ENCODE results near the gene PPARA. TPM values are rescaled to one million over a fixed set of nuclear protein-coding genes. Genes with fewer than 3 reads are reported as not detected.

PPARA gene
- total and polyA plus RNA-seq, 2 donors (not counting 3 experiments of a cell fraction or from before 2014, with no cell fraction given): 3.1 to 10.7 TPM

- TF ChIP-seq MYC (IDR thresholded peaks at IDR 0.05; ENCODE audit: low read depth, low read length): no peak
- no peak for TF ChIP-seq GATA2 (IDR thresholded peaks at IDR 0.05; ENCODE audit: insufficient read depth, insufficient read length, low read depth, low read length)
- no peak for TF ChIP-seq EZH2 (IDR thresholded peaks at IDR 0.05; ENCODE audit: borderline replicate concordance, low read depth, low read length, severe bottlenecking)
- TF ChIP-seq POLR2AphosphoS5 (IDR thresholded peaks at IDR 0.05; ENCODE audit: insufficient read depth, low read depth, low read length): no peak
- TF ChIP-seq MAX (IDR thresholded peaks at IDR 0.05; ENCODE audit: insufficient read depth, insufficient read length): no peak
- no peak for TF ChIP-seq POLR2A (IDR thresholded peaks at IDR 0.05; ENCODE audit: low read depth, low read length)
- TF ChIP-seq JUN (IDR thresholded peaks at IDR 0.05; ENCODE audit: borderline replicate concordance, insufficient read depth, insufficient read length, low read depth): no peak
- TF ChIP-seq FOS (IDR thresholded peaks at IDR 0.05; ENCODE audit: borderline replicate concordance, insufficient read depth, low read length): no peak
- TF ChIP-seq CTCF (IDR thresholded peaks at IDR 0.05; ENCODE audit: extremely low read depth in 1 of 2, insufficient read depth in 1 of 2, low read depth in 1 of 2, low read length in 2 of 2): no peak
- POLR2A ChIA-PET: interaction anchor here (0.8 kb wide), 1 partner anchor 150 kb away, joined by 3 read pairs; no protein-coding TSS in a partner anchor
- Histone ChIP-seq H3K36me3 (ENCODE audit: control insufficient read depth in 2 of 2, extremely low read depth in 1 of 2, insufficient read depth in 2 of 2, low read length in 2 of 2) (no peaks in the 10 kb centered on the region), H3K4me3 (replicated peaks in 1 of 3; ENCODE audit: insufficient read depth in 1 of 3, low read depth in 1 of 3, low read length in 3 of 3) (no peak overlapping the region), H3K27ac (ENCODE audit: insufficient read depth, low read depth, low read length) (no peak overlapping the region), H3K9me3 (replicated peaks; ENCODE audit: control insufficient read depth, insufficient read depth, low read length) (no peaks in the 10 kb centered on the region), H3K9me1 (replicated peaks; ENCODE audit: control insufficient read depth, extremely low read depth, insufficient read depth, low read length) (no peaks in the 10 kb centered on the region), H2AFZ (ENCODE audit: low read depth, low read length) (no peak overlapping the region), H4K20me1 (replicated peaks; ENCODE audit: control insufficient read depth, extremely low read depth, insufficient read depth, low read length) (no peaks in the 10 kb centered on the region), H3K4me2 (ENCODE audit: insufficient read depth, low read length) (no peak overlapping the region), H3K27me3 (ENCODE audit: control insufficient read depth in 2 of 2, insufficient read depth in 2 of 2, low read length in 2 of 2) (peaks cover 13 to 31% of the 10 kb centered on the region in 2 experiments), H3K9ac (replicated peaks; ENCODE audit: extremely low read depth, insufficient read depth, low read length) (no peak overlapping the region), H3K79me2 (ENCODE audit: control insufficient read depth, insufficient read depth, low read length) (no peaks in the 10 kb centered on the region), H3K4me1 (ENCODE audit: control insufficient read depth, extremely low read depth, insufficient read depth, low read length) (peaks cover 11% of the 10 kb centered on the region)
- FAIRE-seq (no peak), DNase-seq (ENCODE audit: low read depth, low spot score) (no peak)
- no TSS peak for BruUV-seq (replicated peaks)
- dilution Hi-C loops (cut with MboI; ENCODE audit: extremely low pct_ligation_motif_present, low sequenced_read_pairs) (no loop called here), intact Hi-C loops (cut with micrococcal nuclease) (no loop called here)
- CTCF ChIA-PET: interaction anchor here (0.8 to 3.3 kb wide), 3 partner anchors 9 to 25 kb away, joined by 3 to 11 read pairs (median 4); no protein-coding TSS in a partner anchor
These were observed 3.3 kb upstream of the PPARA start for GRCh38 chr22:46147061-46147460.
